Measurements from ENCODE around the gene OS9.
"Not testable (repeated sequence)": the region's sequence is repeated elsewhere in the genome, so short reads cannot be mapped to it uniquely, and the experiment has no call there.

The OS9 gene, protein sequence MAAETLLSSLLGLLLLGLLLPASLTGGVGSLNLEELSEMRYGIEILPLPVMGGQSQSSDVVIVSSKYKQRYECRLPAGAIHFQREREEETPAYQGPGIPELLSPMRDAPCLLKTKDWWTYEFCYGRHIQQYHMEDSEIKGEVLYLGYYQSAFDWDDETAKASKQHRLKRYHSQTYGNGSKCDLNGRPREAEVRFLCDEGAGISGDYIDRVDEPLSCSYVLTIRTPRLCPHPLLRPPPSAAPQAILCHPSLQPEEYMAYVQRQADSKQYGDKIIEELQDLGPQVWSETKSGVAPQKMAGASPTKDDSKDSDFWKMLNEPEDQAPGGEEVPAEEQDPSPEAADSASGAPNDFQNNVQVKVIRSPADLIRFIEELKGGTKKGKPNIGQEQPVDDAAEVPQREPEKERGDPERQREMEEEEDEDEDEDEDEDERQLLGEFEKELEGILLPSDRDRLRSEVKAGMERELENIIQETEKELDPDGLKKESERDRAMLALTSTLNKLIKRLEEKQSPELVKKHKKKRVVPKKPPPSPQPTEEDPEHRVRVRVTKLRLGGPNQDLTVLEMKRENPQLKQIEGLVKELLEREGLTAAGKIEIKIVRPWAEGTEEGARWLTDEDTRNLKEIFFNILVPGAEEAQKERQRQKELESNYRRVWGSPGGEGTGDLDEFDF

GRCh38 chr12:57693659-57694458 is at the start of gene OS9:
TSS of gene OS9 (plus strand) at chr12:57694132. CDS start at chr12:57694162, 30 bp downstream.
- peak; percentile 100 for DNase-seq

- DNase-seq = peak; percentile 34
These were observed 47.8 kb upstream of the OS9 start for GRCh38 chr12:57645990-57646658.

DNA sequence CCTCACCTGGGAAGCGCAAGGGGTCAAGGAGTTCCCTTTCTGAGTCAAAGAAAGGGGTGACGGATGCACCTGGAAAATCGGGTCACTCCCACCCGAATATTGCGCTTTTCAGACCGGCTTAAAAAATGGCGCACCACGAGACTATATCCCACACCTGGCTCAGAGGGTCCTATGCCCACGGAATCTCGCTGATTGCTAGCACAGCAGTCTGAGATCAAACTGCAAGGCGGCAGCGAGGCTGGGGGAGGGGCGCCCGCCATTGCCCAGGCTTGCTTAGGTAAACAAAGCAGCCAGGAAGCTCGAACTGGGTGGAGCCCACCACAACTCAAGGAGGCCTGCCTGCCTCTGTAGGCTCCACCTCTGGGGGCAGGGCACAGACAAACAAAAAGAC is 47.3 kb upstream of the OS9 start:
- DNase-seq = not testable (repeated sequence)

DNA sequence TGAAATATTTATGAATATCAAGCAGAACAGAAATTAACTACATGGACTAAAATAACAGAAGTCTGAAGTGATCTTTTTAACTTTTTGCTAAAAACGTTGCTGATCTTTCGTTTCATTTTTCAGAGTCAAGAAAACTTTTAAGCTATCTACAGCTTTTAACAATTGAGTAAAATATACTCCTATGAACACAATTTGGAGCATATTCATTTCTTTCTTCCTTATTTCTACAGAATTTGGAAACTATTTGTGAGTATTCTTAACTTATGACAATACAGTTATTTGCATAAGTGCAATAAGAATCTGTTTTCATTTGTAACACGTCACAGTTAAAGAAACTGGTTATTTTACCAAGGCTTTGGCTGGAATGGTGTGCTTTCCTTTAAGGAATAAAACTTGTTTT is 39.9 kb upstream of the OS9 start:
- no peak for DNase-seq

DNA sequence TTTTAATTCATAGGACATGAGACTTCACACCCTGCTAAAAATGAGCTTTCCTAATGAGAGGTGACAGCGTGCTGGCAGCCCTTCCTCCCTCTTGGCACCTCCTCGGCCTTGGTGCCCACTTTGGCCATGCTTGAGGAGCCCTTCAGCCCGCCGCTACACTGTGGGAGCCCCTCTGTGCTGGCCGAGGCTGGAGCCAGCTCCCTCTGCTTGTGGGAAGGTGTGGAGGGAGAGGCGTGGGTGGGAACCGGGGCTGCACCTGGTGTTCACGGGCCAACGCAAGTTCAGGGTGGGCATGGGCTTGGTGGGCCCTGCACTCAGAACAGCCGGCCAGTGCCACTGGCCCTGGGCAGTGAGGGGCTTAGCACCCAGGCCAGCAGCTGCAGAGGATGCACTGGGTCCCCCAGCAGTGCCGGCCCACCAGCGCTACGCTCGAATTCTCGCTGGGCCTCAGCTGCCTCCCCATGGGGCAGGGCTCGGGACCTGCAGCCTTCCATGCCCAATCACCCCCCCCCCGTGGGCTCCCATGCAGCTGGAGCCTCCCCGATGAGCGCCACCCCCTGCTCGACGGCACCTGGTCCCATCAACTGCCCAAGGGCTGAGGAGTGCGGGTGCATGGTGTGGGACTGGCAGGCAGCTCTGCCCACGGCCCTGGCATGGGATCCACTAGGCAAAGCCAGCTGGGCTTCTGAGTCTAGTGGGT is 38.2 kb upstream of the OS9 start:
- no peak for DNase-seq

- not testable (repeated sequence) for DNase-seq
These were observed 37.5 kb upstream of the OS9 start for GRCh38 chr12:57656408-57656807.

- DNase-seq = no peak
These were observed 36.2 kb upstream of the OS9 start for GRCh38 chr12:57657744-57658143.

- no peak for DNase-seq
These were observed 35.0 kb upstream of the OS9 start for GRCh38 chr12:57658890-57659289.

GRCh38 chr12:57661376-57661775 is 32.6 kb upstream of the OS9 start:
- no peak for DNase-seq

- not testable (repeated sequence) for DNase-seq
These were observed 28.7 kb upstream of the OS9 start for GRCh38 chr12:57665066-57665820.

DNA sequence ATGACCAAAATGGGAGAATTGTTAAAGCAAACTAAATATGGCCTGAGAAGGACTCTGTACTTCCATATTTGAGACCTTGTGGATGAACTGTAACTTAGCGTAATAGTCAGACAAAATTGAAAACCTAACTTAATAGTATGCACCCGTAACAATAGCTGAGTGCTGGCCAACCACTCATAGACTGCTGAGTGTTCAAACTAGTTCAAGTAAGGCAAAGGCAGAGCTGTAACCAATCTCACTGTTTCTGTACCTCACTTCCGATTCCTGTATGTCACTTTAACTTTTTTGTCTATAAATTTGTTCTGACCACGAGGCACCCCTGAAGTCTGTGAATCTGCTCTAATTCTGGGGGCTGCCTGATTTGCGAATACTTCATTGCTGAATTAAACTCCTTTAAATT is 27.0 kb upstream of the OS9 start:
- no peak for DNase-seq

DNA sequence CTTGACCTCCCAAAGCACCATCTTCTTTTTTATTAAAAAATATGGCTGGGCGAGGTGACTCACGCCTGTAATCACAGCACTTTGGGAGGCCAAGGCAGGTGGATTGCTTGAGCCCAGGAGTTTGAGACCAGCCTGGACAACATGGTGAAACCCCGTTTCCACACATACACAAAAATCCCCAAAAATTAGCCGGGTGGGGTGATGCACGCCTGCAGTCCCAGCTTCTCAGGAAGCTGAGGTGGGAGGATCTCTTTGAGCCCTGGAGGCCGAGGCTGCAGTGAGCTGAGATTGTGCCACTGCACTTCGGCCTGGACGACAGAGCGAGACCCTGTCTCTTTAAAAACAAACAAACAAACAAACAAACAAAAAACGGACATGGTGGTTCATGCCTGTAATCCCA is 24.2 kb upstream of the OS9 start:
- not testable (repeated sequence) for DNase-seq

DNA sequence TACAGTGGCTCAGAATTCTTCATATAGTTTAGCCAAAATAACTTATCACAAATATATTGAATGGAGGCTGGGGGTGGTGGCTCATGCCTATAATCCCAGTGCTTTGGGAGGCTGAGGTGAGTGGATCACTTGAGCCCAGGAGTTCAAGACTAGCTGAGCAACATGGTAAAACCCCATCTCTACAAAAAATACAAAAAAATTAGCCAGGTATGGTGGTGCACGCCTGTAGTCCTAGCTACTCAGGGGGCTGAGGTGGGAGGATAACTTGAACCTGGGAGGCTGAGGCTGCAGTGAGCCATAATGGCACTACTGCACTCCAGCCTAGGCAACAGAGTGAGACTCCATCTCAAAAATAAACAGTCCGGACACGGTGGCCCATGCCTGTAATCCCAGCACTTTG is 22.1 kb upstream of the OS9 start:
- DNase-seq = not testable (repeated sequence)

DNA sequence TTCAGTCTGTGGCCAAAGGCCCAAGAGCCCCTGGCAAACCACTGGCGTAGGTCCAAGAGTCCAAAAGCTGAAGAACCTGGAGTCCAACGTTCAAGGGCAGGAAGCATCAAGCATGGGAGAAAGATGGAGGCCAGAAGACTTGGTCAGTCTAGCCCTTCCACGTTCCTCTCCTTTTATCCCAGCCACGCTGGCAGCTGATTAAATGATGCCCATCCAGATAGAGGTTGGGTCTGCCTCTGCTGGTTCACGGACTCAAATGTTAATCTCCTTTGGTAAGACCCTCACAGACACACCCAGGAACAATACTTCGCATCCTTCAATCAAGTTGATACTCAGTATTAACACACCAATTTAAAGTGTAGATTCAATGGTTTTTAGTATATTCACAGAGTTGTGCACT is 21.1 kb upstream of the OS9 start:
- DNase-seq = no peak

DNA sequence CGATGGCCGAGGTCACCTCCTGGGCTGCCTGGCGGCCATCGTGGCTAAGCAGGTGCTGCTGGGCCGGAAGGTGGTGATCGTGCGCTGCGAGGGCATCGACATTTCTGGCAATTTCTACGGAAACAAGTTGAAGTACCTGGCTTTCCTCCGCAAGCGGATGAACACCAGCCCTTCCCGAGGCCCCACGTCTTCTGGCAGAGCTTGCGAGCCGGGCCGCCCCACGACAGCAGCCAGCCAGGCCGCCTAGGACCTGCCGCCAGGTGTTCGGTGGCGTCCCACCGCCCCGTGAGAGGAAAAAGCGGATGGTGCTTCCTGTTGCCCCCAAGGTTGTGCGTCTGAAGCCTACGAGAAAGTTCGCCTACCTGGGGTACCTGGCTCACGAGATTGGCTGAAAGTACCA is 19.2 kb upstream of the OS9 start:
- no peak for DNase-seq

DNA sequence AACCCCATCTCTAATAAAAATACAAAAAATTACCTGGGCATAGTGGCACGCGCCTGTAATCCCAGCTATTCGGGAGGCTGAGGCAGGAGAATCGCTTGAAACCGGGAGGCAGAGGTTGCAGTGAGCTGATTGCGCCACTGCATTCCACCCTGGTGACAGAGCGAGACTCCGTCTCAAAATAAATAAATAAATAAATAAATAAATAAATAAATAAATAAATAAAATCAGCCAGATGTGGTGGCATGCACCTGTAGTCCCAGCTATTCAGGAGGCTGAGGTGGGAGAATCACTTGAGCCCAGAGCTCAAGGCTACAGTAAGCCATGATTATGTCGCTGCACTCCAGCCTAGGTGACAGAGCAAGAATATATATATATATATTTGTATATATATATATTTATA is 16.0 kb upstream of the OS9 start:
- not testable (repeated sequence) for DNase-seq

DNA sequence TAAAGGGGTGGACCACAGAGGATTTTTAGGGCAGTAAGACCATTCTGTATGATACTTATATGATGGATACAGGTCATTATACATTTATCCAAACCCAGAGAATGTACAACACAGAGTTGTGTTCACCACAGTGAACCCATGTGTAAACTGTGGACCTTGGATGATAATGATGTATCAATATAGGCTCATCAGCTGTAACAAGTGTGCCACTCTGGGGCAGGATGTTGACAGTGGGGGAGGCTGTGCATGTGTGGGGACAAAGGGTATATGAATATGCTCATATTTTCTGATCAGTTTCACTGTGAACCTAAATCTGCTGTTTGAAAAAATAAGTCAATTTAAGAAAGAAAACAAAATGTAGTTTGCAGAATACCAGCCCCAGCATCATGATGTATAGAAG is 14.2 kb upstream of the OS9 start:
- no peak for DNase-seq

DNA sequence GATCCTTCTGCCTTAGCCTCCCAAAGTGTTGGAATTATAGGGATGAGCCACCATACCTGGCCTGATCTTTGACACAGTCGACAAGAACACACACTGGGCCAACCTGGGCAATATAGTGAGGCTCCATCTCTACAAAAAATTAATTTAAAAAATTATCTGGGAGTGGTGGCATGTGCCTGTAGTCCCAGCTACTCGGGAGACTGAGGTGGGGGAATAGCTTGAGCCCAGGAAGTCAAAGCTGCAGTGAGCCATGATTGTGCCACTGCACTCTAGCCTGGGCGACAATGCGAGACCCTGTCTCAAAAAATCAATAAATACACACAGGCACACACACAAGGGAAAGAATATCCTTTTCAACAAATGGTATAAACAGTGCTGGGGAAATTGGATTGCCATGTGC is 6.1 kb upstream of the OS9 start:
- DNase-seq = no peak

GRCh38 chr12:57688931-57689330 is 5.0 kb upstream of the OS9 start:
- DNase-seq = no peak

- no peak for DNase-seq
These were observed 1.4 kb upstream of the OS9 start for GRCh38 chr12:57692500-57692899.

- no peak for DNase-seq
These were observed 644 bp upstream of the OS9 start for GRCh38 chr12:57693317-57693658.

Measured in fibroblast of skin of right quadriceps (primary cell).